ENCODE measurements around the gene HOXC5. TPM values are rescaled to one million over a fixed set of nuclear protein-coding genes. Genes with fewer than 3 reads are reported as not detected.

Gene HOXC5
- polyA plus RNA-seq, 2 of the 4 experiments (the other 2 are of a cell fraction): 0.41 to 0.98 TPM

DNA sequence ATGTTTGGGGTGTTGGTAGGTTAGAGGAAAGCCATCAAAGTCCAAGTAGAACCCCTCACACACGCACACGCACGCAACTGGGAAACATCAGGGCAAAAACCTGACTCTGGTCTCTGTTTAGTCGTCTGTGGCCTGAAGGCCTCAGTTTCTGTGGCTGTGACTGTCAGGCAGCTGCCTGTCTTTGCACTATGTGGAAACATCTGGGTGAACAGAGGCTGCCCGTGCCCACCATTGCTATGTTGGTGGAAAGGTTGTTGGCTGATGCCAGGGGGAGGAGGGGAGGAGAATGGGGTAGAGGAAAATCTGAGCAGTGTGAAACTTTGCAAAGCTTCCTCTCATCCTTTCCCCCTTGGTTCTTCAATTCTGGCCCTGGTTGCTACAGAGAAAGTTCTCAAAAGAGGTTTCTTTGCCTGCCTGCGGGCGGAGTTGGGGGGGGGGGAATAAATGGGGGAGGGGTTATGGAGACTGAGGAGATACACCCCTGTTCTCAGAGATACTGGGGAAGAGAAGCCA is 40.4 kb upstream of the HOXC5 start (continued):
- TF ChIP-seq PHF8 (IDR thresholded peaks at IDR 0.05; ENCODE audit: borderline replicate concordance, low read depth) (no peak), EP300 (IDR thresholded peaks at IDR 0.05) (no peak), NPAS2 (CRISPR knock-in tag; IDR thresholded peaks at IDR 0.05; ENCODE audit: borderline replicate concordance) (no peak), HOXB5 (CRISPR knock-in tag; IDR thresholded peaks at IDR 0.05) (no peak), FOSB (CRISPR knock-in tag; IDR thresholded peaks at IDR 0.05) (no peak), KDM1A (IDR thresholded peaks at IDR 0.05; ENCODE audit: low read depth) (no peak), HDAC2 (IDR thresholded peaks at IDR 0.05) (no peak), HMGXB4 (CRISPR knock-in tag; IDR thresholded peaks at IDR 0.05; ENCODE audit: borderline replicate concordance) (no peak), NR3C1 (IDR thresholded peaks at IDR 0.05) (no peak)

GRCh38 chr12:53993162-53994008 is 39.5 kb upstream of the HOXC5 start:
- H3K4me1 ChIP-seq: peaks cover 22% of the 10 kb centered on the region
- ATAC-seq (no peak), FAIRE-seq (no peak), DNase-seq (ENCODE audit: low read depth in 1 of 2, low spot score in 1 of 2) (no peak)
- no peak overlapping the region for H3K4me2 ChIP-seq
- no peak overlapping the region for H3K4me3 ChIP-seq
- no peak overlapping the region for H3K27ac ChIP-seq
- CTCF ChIA-PET: interaction anchor here (1.0 to 28.7 kb wide), 7 partner anchors 8 to 250 kb away, joined by 3 to 1074 read pairs (median 6); partner anchors contain the start of genes HOXC10, HOXC8 and SMUG1
- 84% methylated on average over 18 of the region's 18 CpGs for WGBS (ENCODE audit: missing lambda C conversion rate)
- H3K9me3 ChIP-seq: no peaks in the 10 kb centered on the region
- POLR2A ChIA-PET: no interaction called here
- TF ChIP-seq NPAS2 (CRISPR knock-in tag; IDR thresholded peaks at IDR 0.05; ENCODE audit: borderline replicate concordance) (no peak), BHLHE40 (IDR thresholded peaks at IDR 0.05; ENCODE audit: low read depth, low read length) (no peak), RARB (CRISPR knock-in tag; IDR thresholded peaks at IDR 0.05) (no peak), ZFP36 (IDR thresholded peaks at IDR 0.05; ENCODE audit: borderline replicate concordance, partially characterized antibody) (no peak), HMGXB4 (CRISPR knock-in tag; IDR thresholded peaks at IDR 0.05; ENCODE audit: borderline replicate concordance) (no peak), MAFK (IDR thresholded peaks at IDR 0.05; ENCODE audit: partially characterized antibody) (no peak), RAD21 (conservative IDR thresholded peaks at IDR 0.05 in 1 of 2, IDR thresholded peaks at IDR 0.05 in 1 of 2) (no peak), ZNF302 (CRISPR knock-in tag; IDR thresholded peaks at IDR 0.05) (no peak), FOXS1 (CRISPR knock-in tag; IDR thresholded peaks at IDR 0.05) (no peak), ZSCAN20 (CRISPR knock-in tag; IDR thresholded peaks at IDR 0.05) (no peak), TFCP2L1 (CRISPR knock-in tag; IDR thresholded peaks at IDR 0.05) (no peak), HOXB5 (CRISPR knock-in tag; IDR thresholded peaks at IDR 0.05) (no peak), FOSB (CRISPR knock-in tag; IDR thresholded peaks at IDR 0.05) (no peak), CBX2 (IDR thresholded peaks at IDR 0.05; ENCODE audit: borderline replicate concordance, low read depth) (no peak), MYC (IDR thresholded peaks at IDR 0.05; ENCODE audit: borderline replicate concordance, low read length) (no peak), CEBPB (IDR thresholded peaks at IDR 0.05) (no peak), E2F6 (IDR thresholded peaks at IDR 0.05; ENCODE audit: borderline replicate concordance, low read depth) (no peak), GATA3 (IDR thresholded peaks at IDR 0.05; ENCODE audit: borderline replicate concordance) (no peak), KDM5A (IDR thresholded peaks at IDR 0.05) (no peak)
